SK-N-SH (cell line): ENCODE data around the gene PTPRD. TPM values are rescaled to one million over a fixed set of nuclear protein-coding genes. Genes with fewer than 3 reads are reported as not detected.

Source experiments
- CTCF ChIA-PET: fragments of 300-600, 350-600 bp; formaldehyde crosslinking; extraction: SDS; loops from one replicate; lab custom pipeline; 2021; lab: Yijun Ruan, JAX
- POLR2A ChIA-PET: fragments of 350-600 bp; sonication (Branson Sonifier 250); formaldehyde crosslinking; extraction: SDS; loops from one replicate; lab custom pipeline; 2020; ENCODE audit warnings: antibody characterized with exemption, inconsistent platforms; lab: Yijun Ruan, JAX
- DNase-seq: peaks from one replicate; pipeline ENCODE4 v3.0.0; 2012
- H2AFZ ChIP-seq: fragments of 200-600 bp; sonication (generic); 2 replicates; pipeline ENCODE4 v1.8.1; 2016; ENCODE audit warnings: antibody characterized with exemption, mild to moderate bottlenecking, low read depth
- H3F3A ChIP-seq: fragments of 200-600 bp; sonication (generic); replicated peaks from 2 replicates; pipeline ENCODE3; 2016; ENCODE audit warnings: antibody characterized with exemption, mild to moderate bottlenecking; ENCODE audit not compliant: insufficient read depth
- H3K27ac ChIP-seq, 2 experiments: fragments of 200-500 bp in 1 of 2; fragments of 200-600 bp in 1 of 2; sonication (Bioruptor generic) in 1 of 2; sonication (generic), shearing (Covaris generic) in 1 of 2; 2 replicates each; pipeline versions ENCODE4 v1.5.1 to v1.6.1; 2014 to 2016; ENCODE audit warnings: low read depth in 2 of 2, inconsistent platforms in 1 of 2, low read length in 1 of 2, mild to moderate bottlenecking in 1 of 2, mixed read lengths in 1 of 2
- H3K27me3 ChIP-seq: fragments of 200-600 bp; sonication (generic), shearing (Covaris generic); 2 replicates; pipeline ENCODE4 v1.6.1; 2016; ENCODE audit warnings: mixed run types; ENCODE audit not compliant: insufficient read depth
- H3K36me3 ChIP-seq, 2 experiments: fragments of 200-500 bp in 1 of 2; fragments of 200-600 bp in 1 of 2; sonication (Bioruptor generic) in 1 of 2; sonication (generic) in 1 of 2; replicated peaks in 1 of 2; 2 replicates each; pipeline versions ENCODE3 to v1.5.1; 2014 to 2016; ENCODE audit warnings: low read length in 1 of 2, mild to moderate bottlenecking in 1 of 2; ENCODE audit not compliant: insufficient read depth in 2 of 2, control insufficient read depth in 1 of 2
- H3K4me1 ChIP-seq, 2 experiments: fragments of 200-500 bp in 1 of 2; fragments of 200-600 bp in 1 of 2; sonication (Bioruptor generic) in 1 of 2; sonication (generic), shearing (Covaris generic) in 1 of 2; 2 replicates each; pipeline versions ENCODE4 v1.5.1 to v1.6.1; 2014 to 2016; ENCODE audit warnings: low read depth in 1 of 2, low read length in 1 of 2, mixed run types in 1 of 2; ENCODE audit not compliant: insufficient read depth in 2 of 2, control insufficient read depth in 1 of 2
- H3K4me2 ChIP-seq: fragments of 200-600 bp; sonication (generic), shearing (Covaris generic); 2 replicates; pipeline ENCODE4 v1.6.1; 2017; ENCODE audit warnings: mixed run types
- H3K4me3 ChIP-seq, 2 experiments: fragments of 200-500 bp in 1 of 2; fragments of 200-600 bp in 1 of 2; sonication (Bioruptor generic) in 1 of 2; sonication (generic), shearing (Covaris generic) in 1 of 2; 2 replicates each; pipeline versions ENCODE4 v1.5.1 to v1.8.1; 2014 to 2016; ENCODE audit warnings: low read depth in 2 of 2, inconsistent platforms in 1 of 2, low read length in 1 of 2, mild to moderate bottlenecking in 1 of 2, mixed read lengths in 1 of 2, moderate library complexity in 1 of 2
- H3K79me2 ChIP-seq: fragments of 200-600 bp; sonication (generic); 2 replicates; pipeline ENCODE4 v1.8.1; 2017; ENCODE audit warnings: mild to moderate bottlenecking; ENCODE audit not compliant: insufficient read depth
- H3K9ac ChIP-seq: fragments of 200-600 bp; sonication (generic); 2 replicates; pipeline ENCODE4 v1.6.1; 2017; ENCODE audit warnings: mixed run types
- H3K9me2 ChIP-seq: fragments of 200-600 bp; sonication (generic); 2 replicates; pipeline ENCODE4 v1.6.1; 2017; ENCODE audit warnings: mixed run types
- H3K9me3 ChIP-seq: fragments of 200-600 bp; sonication (generic); 2 replicates; pipeline ENCODE4 v1.6.1; 2017; ENCODE audit warnings: mixed run types, mild to moderate bottlenecking, moderate library complexity
- H4K20me1 ChIP-seq: fragments of 200-600 bp; sonication (generic); 2 replicates; pipeline ENCODE4 v1.6.1; 2017; ENCODE audit warnings: mild to moderate bottlenecking, mixed run types; ENCODE audit not compliant: insufficient read depth
- CHD2 ChIP-seq: fragments of 150-350 bp; IDR thresholded peaks from 2 replicates; pipeline ENCODE4 v1.6.1; 2018; ENCODE audit warnings: low read length; ENCODE audit not compliant: partially characterized antibody
- ELF1 ChIP-seq: IDR thresholded peaks from 2 replicates; pipeline ENCODE4 v1.4.0; 2012
- FOXJ3 ChIP-seq: sonication (generic); formaldehyde crosslinking; IDR thresholded peaks from 2 replicates; pipeline ENCODE4 v1.5.1; 2020; ENCODE audit warnings: mild to moderate bottlenecking, missing genetic modification reagents
- GABPA ChIP-seq: IDR thresholded peaks from 2 replicates; pipeline ENCODE4 v1.4.0; 2012; ENCODE audit warnings: low read depth, mild to moderate bottlenecking
- IRF3 ChIP-seq: fragments of 150-350 bp; IDR thresholded peaks from 2 replicates; pipeline ENCODE4 v1.6.1; 2016; ENCODE audit warnings: mild to moderate bottlenecking, low read depth, low read length
- MEF2A ChIP-seq: IDR thresholded peaks from 2 replicates; pipeline ENCODE4 v1.4.0; 2012; ENCODE audit warnings: low read depth, borderline replicate concordance
- MXI1 ChIP-seq: IDR thresholded peaks from 2 replicates; pipeline ENCODE4 v1.6.1; 2012; ENCODE audit warnings: mild to moderate bottlenecking, low read depth, low read length, improper control_type of control experiment
- NFIC ChIP-seq: IDR thresholded peaks from 2 replicates; pipeline ENCODE4 v1.4.0; 2012; ENCODE audit warnings: borderline replicate concordance
- NRF1 ChIP-seq: IDR thresholded peaks from 2 replicates; pipeline ENCODE4 v1.6.1; 2012; ENCODE audit warnings: low read depth, mild to moderate bottlenecking, low read length
- POLR2AphosphoS5 ChIP-seq: IDR thresholded peaks from 2 replicates; pipeline ENCODE4 v1.6.1; 2012; ENCODE audit warnings: low read depth, low read length
- REST ChIP-seq: IDR thresholded peaks from 2 replicates; pipeline ENCODE4 v1.6.1; 2012; ENCODE audit warnings: mild to moderate bottlenecking, low read depth, low read length, moderate library complexity
- RFX5 ChIP-seq: IDR thresholded peaks from 2 replicates; pipeline ENCODE4 v1.6.1; 2012; ENCODE audit warnings: mild to moderate bottlenecking, improper control_type of control experiment, low read length
- RXRA ChIP-seq: IDR thresholded peaks from 2 replicates; pipeline ENCODE4 v1.4.0; 2012; ENCODE audit warnings: low read depth, mild to moderate bottlenecking, borderline replicate concordance
- SIN3A ChIP-seq: IDR thresholded peaks from 2 replicates; pipeline ENCODE4 v1.6.1; 2012; ENCODE audit warnings: low read depth, mild to moderate bottlenecking, low read length, moderate library complexity, borderline replicate concordance
- YY1 ChIP-seq: IDR thresholded peaks from 2 replicates; pipeline ENCODE4 v1.4.0; 2012; ENCODE audit warnings: low read depth, mild to moderate bottlenecking
- WGBS: methylation state at CpG from one replicate; pipeline ENCODE4 v1.1.6; 2017; ENCODE audit warnings: low lambda C conversion rate; 5-methylcytosine and 5-hydroxymethylcytosine counted together
- polyA plus RNA-seq, 3 experiments: library from polyadenylated mRNA; depleted of rRNA; stranded (reverse); fragments of >200 nt; gene quantifications; 2 replicates each; pipeline ENCODE4 v1.2.3, GENCODE V29; 2012

PTPRD gene
- polyA plus RNA-seq, 1 of the 3 experiments (the other 2 are of a cell fraction): 0.15 TPM

- no peak for TF ChIP-seq ELF1
- TF ChIP-seq SIN3A: no peak
- TF ChIP-seq YY1: no peak
- no peak for TF ChIP-seq GABPA
- no peak for TF ChIP-seq MXI1
- TF ChIP-seq RXRA: no peak
These were observed 1053.9 kb downstream of the PTPRD start (continued) for GRCh38 chr9:9558907-9559306.

GRCh38 chr9:9557804-9558334 lies 1054.9 kb downstream of the PTPRD start:
- Histone ChIP-seq H2AFZ (no peak overlapping the region), H3K79me2 (no peaks in the 10 kb centered on the region), H4K20me1 (no peaks in the 10 kb centered on the region), H3K9me2 (no peaks in the 10 kb centered on the region), H3K36me3 (no peaks in the 10 kb centered on the region), H3K4me3 (no peak overlapping the region), H3K4me2 (no peak overlapping the region), H3K9me3 (no peaks in the 10 kb centered on the region), H3K27ac (no peak overlapping the region), H3K9ac (no peak overlapping the region), H3K27me3 (no peaks in the 10 kb centered on the region), H3K4me1 (no peaks in the 10 kb centered on the region; a peak in 1 of 4 replicates), H3F3A (no peaks in the 10 kb centered on the region)
- TF ChIP-seq GABPA (no peak), RXRA (no peak), IRF3 (no peak), FOXJ3 (no peak), NRF1 (no peak), POLR2AphosphoS5 (no peak), RFX5 (no peak), REST (no peak), NFIC (no peak), MEF2A (no peak), CHD2 (no peak), ELF1 (no peak)
- DNase-seq: no peak
- POLR2A ChIA-PET: no interaction called here
- 58% methylated on average over 5 of the region's 5 CpGs for WGBS
- CTCF ChIA-PET: no interaction called here
